GM21447 (cell line): Measurements from ENCODE around the gene STARD10.

Experiments
- ATAC-seq: cut with Tn5 transposase; IDR thresholded peaks from one replicate; pipeline ENCODE4 v1.9.1; 2021; ENCODE audit not compliant: unreplicated experiment

STARD10 gene

GRCh38 chr11:72781313-72782080 is 12.3 kb downstream of the STARD10 start:
- ATAC-seq: no peak

GRCh38 chr11:72781063-72781312 is 12.9 kb downstream of the STARD10 start:
- no peak for ATAC-seq

- ATAC-seq: no peak
Observed at GRCh38 chr11:72780296-72781062, 13.4 kb downstream of the STARD10 start.

- no peak for ATAC-seq
Observed at GRCh38 chr11:72779495-72780128, 14.2 kb downstream of the STARD10 start.

- no peak for ATAC-seq
Observed at GRCh38 chr11:72778535-72779494, 15.0 kb downstream of the STARD10 start.

- no peak for ATAC-seq
Observed at GRCh38 chr11:72777755-72778278, 16.0 kb downstream of the STARD10 start.

GRCh38 chr11:72776844-72777754 is 16.7 kb downstream of the STARD10 start:
- ATAC-seq: no peak

- ATAC-seq: no peak
Observed at GRCh38 chr11:72776117-72776843, 17.6 kb downstream of the STARD10 start.

GRCh38 chr11:72775288-72776110 is 18.3 kb downstream of the STARD10 start:
- no peak for ATAC-seq

GRCh38 chr11:72774499-72774898 is 19.3 kb downstream of the STARD10 start:
- no peak for ATAC-seq

GRCh38 chr11:72773696-72774095 is 20.2 kb downstream of the STARD10 start:
- no peak for ATAC-seq

GRCh38 chr11:72773291-72773690 is 20.6 kb downstream of the STARD10 start:
- no peak for ATAC-seq

GRCh38 chr11:72772059-72772458 is 21.8 kb downstream of the STARD10 start:
- no peak for ATAC-seq

GRCh38 chr11:72771507-72771906 is 22.3 kb downstream of the STARD10 start:
- no peak for ATAC-seq

GRCh38 chr11:72770799-72771198 is 23.0 kb downstream of the STARD10 start:
- ATAC-seq: no peak

- ATAC-seq: no peak
Observed at GRCh38 chr11:72769680-72770079, 24.2 kb downstream of the STARD10 start.

GRCh38 chr11:72768581-72768980 is 25.3 kb downstream of the STARD10 start:
- no peak for ATAC-seq
